Gastroesophageal sphincter (tissue), 4 donors: Measurements from ENCODE around the gene ABCA7. TPM values are rescaled to one million over a fixed set of nuclear protein-coding genes. Genes with fewer than 3 reads are reported as not detected.

Experiments used
- ATAC-seq: fragments of 150-250 bp; one replicate; pipeline ENCODE4 v1.9.1; 2016; ENCODE audit warnings: mild to moderate bottlenecking, moderate library complexity
- H3K27ac ChIP-seq, 4 donors: fragments of 200-600 bp; sonication (generic) in 3 of 4; 1 replicate in 3 of 4; 2 replicates in 1 of 4; pipeline ENCODE4 v1.5.1; 2016 to 2019
- H3K27me3 ChIP-seq: fragments of 200-600 bp; sonication (generic); one replicate; pipeline ENCODE4 v1.5.1; 2019
- H3K36me3 ChIP-seq, 2 donors: fragments of 200-600 bp; sonication (generic); one replicate each; pipeline ENCODE4 v1.5.1; 2019; ENCODE audit warnings: control low read depth in 1 of 2
- H3K4me1 ChIP-seq, 3 donors: fragments of 200-600 bp; sonication (generic); 1 replicate in 2 of 3; 2 replicates in 1 of 3; pipeline ENCODE4 v1.5.1; 2016 to 2019; ENCODE audit warnings: control low read depth in 2 of 3
- H3K4me3 ChIP-seq, 2 donors: fragments of 200-600 bp; sonication (generic); one replicate each; pipeline ENCODE4 v1.5.1; 2019; ENCODE audit warnings: mild to moderate bottlenecking in 1 of 2, moderate library complexity in 1 of 2
- H3K9me3 ChIP-seq, 3 donors: fragments of 200-600 bp; sonication (generic); one replicate each; pipeline ENCODE4 v1.5.1; 2017 to 2019; ENCODE audit warnings: control low read depth in 2 of 3
- CTCF ChIP-seq, 4 experiments: fragments of 200-600 bp in 2 of 4; fragments of 450-650 bp in 2 of 4; sonication (generic) in 1 of 4; IDR thresholded peaks; one replicate each; pipeline ENCODE4 v1.5.1; 2017 to 2019; ENCODE audit warnings: antibody characterized with exemption in 4 of 4, mild to moderate bottlenecking in 2 of 4, moderate library complexity in 2 of 4
- EP300 ChIP-seq: sonication (generic); formaldehyde crosslinking; IDR thresholded peaks from one replicate; pipeline ENCODE4 v1.6.1; 2017; ENCODE audit warnings: antibody characterized with exemption, mild to moderate bottlenecking
- POLR2A ChIP-seq, 2 donors: fragments of 450-650 bp; IDR thresholded peaks; one replicate each; pipeline ENCODE4 v1.6.1; 2017; ENCODE audit warnings: antibody characterized with exemption in 2 of 2, mild to moderate bottlenecking in 2 of 2, moderate library complexity in 1 of 2
- POLR2AphosphoS5 ChIP-seq: sonication (generic); formaldehyde crosslinking; IDR thresholded peaks from one replicate; pipeline ENCODE4 v1.6.1; 2017; ENCODE audit warnings: antibody characterized with exemption
- WGBS, 2 donors: methylation state at CpG; one replicate each; pipeline ENCODE4 v1.1.5; 2018; ENCODE audit warnings: low coverage in 1 of 2; 5-methylcytosine and 5-hydroxymethylcytosine counted together
- total RNA-seq, 4 donors: library from RNA; depleted of rRNA; stranded (reverse); fragments of >200 nt; gene quantifications; one replicate each; pipeline ENCODE4 v1.1.0, GENCODE V29; 2016

Gene ABCA7
- total RNA-seq, 4 donors from 2014 or later, result 3.9 to 14.3 (median 6.4) TPM

GRCh38 chr19:1076046-1076386 lies 36.1 kb downstream of the ABCA7 start:
- H3K4me3 ChIP-seq, result no peak overlapping the region
- TF ChIP-seq POLR2AphosphoS5 (no peak), POLR2A (IDR thresholded peaks at IDR 0.05) (no peak), EP300 (no peak), CTCF (IDR thresholded peaks at IDR 0.05) (no peak)
- ATAC-seq, result no peak
- peaks cover 26% of the 10 kb centered on the region for H3K27me3 ChIP-seq
- no peaks in the 10 kb centered on the region for H3K9me3 ChIP-seq
- H3K27ac ChIP-seq, result no peak overlapping the region
- H3K4me1 ChIP-seq, result peaks cover 0 to 12% (median 0%) of the 10 kb centered on the region in 3 donors
- no peaks in the 10 kb centered on the region for H3K36me3 ChIP-seq
- 69% methylated on average over 3 of the region's 4 CpGs; no CpG with 5 or more reads in 1 of the 2 donors for WGBS, 2 donors

GRCh38 chr19:1076951-1077350 lies 37.0 kb downstream of the ABCA7 start:
- H3K4me1 ChIP-seq, result peaks cover 0 to 12% (median under 1%) of the 10 kb centered on the region in 3 donors
- no peaks in the 10 kb centered on the region for H3K9me3 ChIP-seq
- WGBS, 2 donors, result 53 to 70% methylated on average over 5 to 6 of the region's 16 CpGs
- H3K27ac ChIP-seq, result no peak overlapping the region
- peaks cover 25% of the 10 kb centered on the region for H3K27me3 ChIP-seq
- no peaks in the 10 kb centered on the region for H3K36me3 ChIP-seq
- TF ChIP-seq POLR2AphosphoS5 (no peak), POLR2A (IDR thresholded peaks at IDR 0.05) (no peak), CTCF (IDR thresholded peaks at IDR 0.05) (no peak), EP300 (no peak)
- ATAC-seq, result no peak
- no peak overlapping the region for H3K4me3 ChIP-seq

GRCh38 chr19:1079566-1080111 lies 39.7 kb downstream of the ABCA7 start:
- peaks cover 0 to 27% (median 6%) of the 10 kb centered on the region in 3 donors for H3K4me1 ChIP-seq
- TF ChIP-seq POLR2AphosphoS5 (no peak), CTCF (IDR thresholded peaks at IDR 0.05) (no peak), EP300 (no peak), POLR2A (IDR thresholded peaks at IDR 0.05) (no peak)
- H3K4me3 ChIP-seq, result no peak overlapping the region
- H3K27me3 ChIP-seq, result peaks cover 34% of the 10 kb centered on the region
- no peak overlapping the region for H3K27ac ChIP-seq
- WGBS, 2 donors, result no CpG with 5 or more reads among the region's 45 CpGs
- no peaks in the 10 kb centered on the region for H3K9me3 ChIP-seq
- no peak for ATAC-seq
- H3K36me3 ChIP-seq, result no peaks in the 10 kb centered on the region

GRCh38 chr19:1080360-1081161 lies 40.7 kb downstream of the ABCA7 start:
- peaks cover 0 to 27% (median 6%) of the 10 kb centered on the region in 3 donors for H3K4me1 ChIP-seq
- no peak for ATAC-seq
- peaks cover 0 to under 1% of the 10 kb centered on the region in 2 donors for H3K36me3 ChIP-seq
- H3K4me3 ChIP-seq, result no peak overlapping the region
- TF ChIP-seq POLR2AphosphoS5 (no peak), CTCF (IDR thresholded peaks at IDR 0.05) (no peak), EP300 (no peak), POLR2A (IDR thresholded peaks at IDR 0.05) (no peak)
- WGBS, 2 donors, result no CpG with 5 or more reads among the region's 50 CpGs
- H3K27me3 ChIP-seq, result peaks cover 34% of the 10 kb centered on the region
- no peaks in the 10 kb centered on the region for H3K9me3 ChIP-seq
- no peak overlapping the region for H3K27ac ChIP-seq
